HT-29 (cell line): ENCODE results near the gene CNNM1. TPM values are rescaled to one million over a fixed set of nuclear protein-coding genes. Genes with fewer than 3 reads are reported as not detected.

Experiments
- DNase-seq: peaks from one replicate; pipeline ENCODE4 v3.0.0-alpha.2; 2015; ENCODE audit warnings: low spot score
- total RNA-seq: library from RNA; depleted of rRNA; stranded (reverse); fragments of >200 nt; shearing (Covaris generic); gene quantifications from 2 replicates; pipeline ENCODE4 v1.2.3, GENCODE V29; 2014

CNNM1 gene
- total RNA-seq, 1 experiment from 2014 or later, result not detected

GRCh38 chr10:99337311-99337811, 8.2 kb downstream of the CNNM1 start:
- peak; percentile 33 for DNase-seq

GRCh38 chr10:99337901-99338300, 8.7 kb downstream of the CNNM1 start:
- DNase-seq, result no peak

DNA sequence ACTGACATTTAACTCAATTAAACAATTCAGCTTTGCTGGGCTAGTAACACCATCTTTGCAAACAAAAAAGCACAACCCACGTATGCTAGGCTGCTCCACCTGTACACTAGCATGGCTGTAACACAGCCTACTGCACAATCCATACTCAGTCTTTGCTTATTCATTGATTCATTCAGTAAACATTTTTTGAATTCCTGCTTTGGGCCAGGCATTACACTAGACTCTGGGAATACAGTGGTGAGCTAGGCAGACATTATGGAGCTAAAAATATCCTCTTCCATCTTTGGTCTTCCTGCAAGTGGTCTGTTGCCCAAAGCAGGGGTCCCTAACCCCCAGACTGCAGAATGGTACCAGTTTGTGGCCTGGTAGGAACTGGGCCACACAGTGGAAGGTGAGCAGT, 9.9 kb downstream of the CNNM1 start:
- DNase-seq, result peak; percentile 58

- DNase-seq, result no peak
Observed at GRCh38 chr10:99339563-99340047, 10.4 kb downstream of the CNNM1 start.

DNA sequence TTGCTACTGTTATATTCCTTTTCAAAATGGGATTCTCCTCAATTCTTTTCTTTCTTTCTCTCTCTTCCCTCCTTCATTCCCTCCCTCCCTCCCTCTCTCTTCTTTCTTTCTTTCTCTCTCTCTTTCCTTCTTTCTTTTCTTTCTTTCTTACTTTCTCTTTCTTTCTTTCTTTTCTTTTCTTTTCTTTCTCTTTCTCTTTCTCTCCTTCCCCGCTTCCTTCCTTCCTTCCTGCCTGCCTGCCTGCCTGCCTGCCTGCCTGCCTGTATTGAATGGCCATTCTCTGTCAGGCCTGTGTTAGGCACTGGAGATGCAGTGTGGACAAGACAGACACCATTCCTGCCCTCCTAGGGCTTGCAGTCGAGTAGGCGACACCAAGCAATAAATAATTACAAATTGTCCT, 11.5 kb downstream of the CNNM1 start:
- no peak for DNase-seq

DNA sequence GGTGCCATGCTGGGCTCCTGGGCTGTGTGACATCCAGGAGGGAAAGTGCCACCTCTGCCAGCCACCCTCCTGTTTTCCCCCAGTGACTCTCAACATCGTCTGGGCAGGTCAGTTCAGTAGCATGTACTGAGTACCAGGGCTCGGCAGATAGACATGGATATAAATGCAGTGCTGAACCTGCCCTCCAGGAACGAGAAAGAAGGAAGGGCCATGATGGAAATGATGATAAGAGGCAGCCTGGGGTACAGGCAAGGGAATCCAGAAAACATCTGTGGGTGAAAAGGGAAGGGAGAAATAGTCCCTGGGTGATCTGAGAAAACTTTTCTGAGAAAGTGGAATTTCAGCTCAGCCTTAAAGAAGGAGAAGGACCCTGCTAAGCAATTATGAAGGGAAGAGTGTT, 12.1 kb downstream of the CNNM1 start:
- no peak for DNase-seq

DNA sequence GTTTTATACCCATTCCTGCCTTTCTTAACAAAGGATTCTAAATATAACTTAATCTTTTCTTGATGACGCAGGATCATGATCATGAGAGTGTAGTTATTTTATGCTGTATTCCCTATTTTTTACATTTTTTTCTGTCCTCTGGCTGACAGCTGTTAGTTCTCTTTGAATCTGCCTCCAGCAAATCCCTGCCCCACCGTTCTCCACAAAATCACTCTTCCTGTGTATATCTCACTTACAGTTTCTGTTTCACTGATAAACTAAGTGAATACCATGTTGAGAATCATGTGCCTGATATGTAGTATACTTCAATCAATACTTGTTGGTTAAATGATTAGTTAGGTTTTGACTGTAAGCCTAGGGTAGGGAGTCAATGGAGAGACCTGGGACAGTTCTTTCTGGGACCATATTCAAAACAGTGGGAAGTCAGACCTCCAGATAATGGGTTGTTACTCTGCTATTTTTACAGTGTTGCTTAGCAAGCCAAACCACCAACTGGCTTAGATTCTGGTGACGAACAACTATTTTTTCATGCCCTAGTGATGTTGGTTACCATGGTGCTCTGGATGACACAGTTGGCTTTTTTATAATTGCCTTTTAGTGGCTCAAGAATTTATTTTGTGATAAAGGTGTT, 12.8 kb downstream of the CNNM1 start:
- DNase-seq, result no peak

DNA sequence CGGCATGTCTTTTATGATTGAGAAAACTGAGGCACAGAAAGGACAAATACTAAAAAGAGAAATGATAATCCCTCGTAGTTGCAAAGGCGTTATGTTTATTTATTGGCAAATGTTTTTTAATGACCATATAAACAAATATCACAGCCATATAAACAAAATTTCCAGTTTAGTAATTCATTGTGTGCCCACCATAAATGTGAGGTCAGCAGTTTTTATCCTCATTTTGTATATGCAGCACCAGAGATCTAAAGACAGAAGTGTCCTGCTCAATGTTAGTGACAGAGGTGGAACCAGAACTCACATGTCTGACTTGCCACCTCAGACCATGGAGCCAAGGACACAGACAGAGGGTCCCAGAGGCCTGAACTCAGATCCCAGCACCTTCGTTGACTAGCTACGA, 14.1 kb downstream of the CNNM1 start:
- no peak for DNase-seq

GRCh38 chr10:99344715-99345114, 15.6 kb downstream of the CNNM1 start:
- no peak for DNase-seq

DNA sequence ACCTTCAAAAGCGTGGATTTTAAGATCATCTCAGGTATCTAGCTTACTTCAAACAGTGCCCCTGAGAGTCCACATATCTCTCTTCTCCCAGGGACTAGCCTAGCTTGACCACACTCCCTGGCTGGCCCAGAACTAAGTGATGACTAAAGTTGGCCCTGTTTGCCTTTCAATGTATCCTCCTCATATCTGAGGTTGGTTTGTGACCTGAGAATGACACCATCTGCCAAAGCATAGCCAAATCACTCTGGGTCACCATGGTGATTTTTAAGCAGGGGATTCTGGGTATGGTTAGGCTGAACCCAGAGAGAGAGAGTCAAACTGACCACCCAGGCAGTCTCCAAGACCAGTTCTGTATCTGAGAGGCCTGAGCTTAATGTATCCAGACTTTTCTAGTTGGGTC, 16.2 kb downstream of the CNNM1 start:
- DNase-seq, result no peak

DNA sequence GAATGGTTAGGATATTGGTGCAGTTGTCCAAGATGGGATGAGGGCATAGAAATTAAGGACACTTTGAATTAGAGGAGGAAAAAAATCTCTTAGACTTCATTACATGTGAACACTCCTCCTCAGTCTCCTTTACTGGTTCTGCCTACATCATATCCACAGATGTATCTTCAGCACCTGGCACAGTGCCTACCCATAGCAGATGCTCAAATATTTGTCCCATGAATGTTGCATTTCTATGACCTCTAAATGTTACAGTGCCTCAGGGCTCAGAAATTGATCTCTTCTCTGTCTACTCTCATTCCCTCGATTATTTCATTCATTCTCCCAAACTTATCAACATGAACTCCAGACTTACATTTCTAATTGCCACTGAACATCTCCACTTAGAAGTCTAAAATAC, 17.1 kb downstream of the CNNM1 start:
- no peak for DNase-seq

- no peak for DNase-seq
Observed at GRCh38 chr10:99347672-99348071, 18.5 kb downstream of the CNNM1 start.

DNA sequence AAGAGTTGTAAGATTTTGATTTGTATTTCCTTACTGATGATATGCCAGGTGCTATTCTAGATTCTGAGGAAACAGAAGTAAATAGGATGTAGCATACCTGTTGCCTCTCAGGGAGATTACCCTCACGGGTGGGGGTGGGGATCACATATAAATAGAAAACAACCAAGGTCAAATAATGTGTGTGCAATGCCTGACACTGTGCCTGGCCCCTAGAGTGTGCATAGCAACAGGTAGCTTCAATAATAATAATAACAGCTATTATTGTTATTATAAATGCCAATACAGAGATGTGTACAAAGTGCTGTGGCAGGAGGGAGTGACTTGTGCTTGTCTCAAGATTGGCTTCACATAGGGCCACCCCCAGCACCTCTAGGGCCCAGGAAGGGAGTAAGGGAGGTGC, 24.0 kb downstream of the CNNM1 start:
- no peak for DNase-seq

GRCh38 chr10:99357691-99358090, 28.5 kb downstream of the CNNM1 start:
- no peak for DNase-seq

- DNase-seq, result no peak
Observed at GRCh38 chr10:99358101-99358500, 28.9 kb downstream of the CNNM1 start.

GRCh38 chr10:99360934-99361333, 31.8 kb downstream of the CNNM1 start:
- DNase-seq, result no peak

DNA sequence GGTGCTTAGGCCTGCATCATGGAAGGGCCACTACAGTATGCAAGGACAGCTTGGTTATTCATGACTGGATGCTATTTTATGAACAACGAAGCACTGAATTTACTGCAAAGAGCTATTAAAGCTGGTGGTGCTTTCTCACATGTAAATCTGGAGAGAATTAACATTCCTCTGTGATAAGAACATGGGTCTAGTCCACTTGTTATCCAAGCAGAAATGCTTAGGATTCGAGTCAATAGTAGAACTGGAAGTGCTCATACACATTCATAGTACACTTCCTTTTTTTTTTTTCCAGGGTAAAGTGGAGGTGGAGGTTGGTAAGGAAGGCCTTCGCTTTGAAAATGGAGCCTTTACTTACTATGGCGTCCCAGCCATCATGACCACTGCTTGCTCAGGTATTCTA, 35.0 kb downstream of the CNNM1 start:
- DNase-seq, result no peak

DNA sequence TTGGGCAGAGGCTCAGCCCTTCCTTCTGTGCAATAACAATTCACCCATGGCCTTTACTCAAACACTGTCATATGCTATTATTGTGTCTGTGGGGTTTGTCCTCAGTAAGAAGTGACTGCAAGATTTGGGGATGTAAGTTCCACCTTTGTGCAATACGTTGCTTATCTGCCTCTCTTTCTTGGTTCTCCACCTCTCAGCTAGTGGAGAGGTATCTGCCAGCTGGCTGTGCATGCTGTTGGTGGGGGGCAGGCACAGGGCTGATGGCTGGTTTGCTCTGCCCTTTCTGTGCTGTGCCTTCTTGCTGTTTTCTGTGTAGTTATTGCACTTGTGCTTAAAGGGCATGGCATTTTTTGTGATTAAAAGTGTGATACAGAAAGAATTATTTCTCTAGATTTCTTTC, 36.2 kb downstream of the CNNM1 start:
- DNase-seq, result no peak

- no peak for DNase-seq
Observed at GRCh38 chr10:99365736-99366135, 36.6 kb downstream of the CNNM1 start.

DNA sequence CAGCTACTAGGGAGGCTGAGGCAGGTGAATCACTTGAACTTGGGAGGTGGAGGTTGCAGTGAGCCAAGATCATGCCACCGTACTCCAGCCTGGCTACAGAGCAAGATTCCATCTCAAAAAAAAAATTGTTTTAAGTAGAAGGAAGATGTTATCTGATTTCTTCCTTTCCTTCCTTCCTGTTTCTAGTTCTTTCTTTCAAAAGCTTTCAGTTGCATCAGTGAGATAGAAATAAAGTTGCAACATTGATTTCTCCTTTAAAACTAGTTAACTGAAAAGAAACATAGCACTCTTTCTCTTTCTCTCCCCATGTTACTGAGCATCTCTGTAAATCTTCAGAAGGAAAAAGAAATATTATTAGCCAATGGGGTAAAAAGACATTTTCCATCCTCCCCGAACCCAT, 37.5 kb downstream of the CNNM1 start:
- no peak for DNase-seq

- no peak for DNase-seq
Observed at GRCh38 chr10:99368646-99369045, 39.5 kb downstream of the CNNM1 start.

DNA sequence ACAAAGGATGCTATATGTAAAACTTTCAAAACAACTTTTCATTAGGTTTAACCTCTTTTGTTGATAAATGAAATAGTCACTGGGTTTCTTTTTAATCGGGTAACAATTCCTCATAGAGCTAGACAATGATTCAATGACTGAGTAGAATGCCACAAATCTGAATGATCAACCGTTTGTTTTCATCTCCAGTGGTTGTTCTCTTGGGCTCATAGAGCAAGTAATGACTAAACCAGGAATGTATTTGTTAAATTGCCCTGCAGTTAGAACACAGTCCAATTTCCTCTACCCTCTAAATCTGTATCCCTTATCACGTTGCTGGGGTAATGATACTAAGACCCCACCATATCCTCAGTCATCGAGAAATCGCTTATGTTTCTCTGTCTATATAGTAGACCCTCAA, 40.0 kb downstream of the CNNM1 start:
- no peak for DNase-seq

GRCh38 chr10:99369551-99369950, 40.4 kb downstream of the CNNM1 start:
- DNase-seq, result no peak

- peak; percentile 48 for DNase-seq
Observed at GRCh38 chr10:99370993-99371392, 41.8 kb downstream of the CNNM1 start.
